ENCODE results near the gene RNF208.

- TF ChIP-seq POLR2A (IDR thresholded peaks at IDR 0.05; ENCODE audit: low read depth, low read length), result no peak
- TF ChIP-seq POLR2AphosphoS5 (IDR thresholded peaks at IDR 0.05; ENCODE audit: low read depth, low read length), result no peak
These were observed 13.6 kb upstream of the RNF208 start for GRCh38 chr9:137235424-137236237.
